Spleen (tissue), 7 donors: ENCODE data around the gene C1QTNF12.

ENCODE experiments used
- POLR2A ChIP-seq, 3 donors: fragments of 450-650 bp; IDR thresholded peaks; one replicate each; pipeline ENCODE4 v1.5.1; 2017; ENCODE audit warnings: antibody characterized with exemption in 3 of 3, mild to moderate bottlenecking in 1 of 3
- TF ChIP-seq, protein P1 (sequence below), 11 experiments: fragments of 200-600 bp in 7 of 11; fragments of 450-650 bp in 4 of 11; sonication (generic) in 4 of 11; IDR thresholded peaks in 8 of 11; conservative IDR thresholded peaks in 3 of 11; 1 replicate in 7 of 11; 2 replicates in 4 of 11; pipeline versions ENCODE4 v1.4.0 to v1.8.0; 2016 to 2021; ENCODE audit warnings: antibody characterized with exemption in 11 of 11, inconsistent platforms in 4 of 11, mild to moderate bottlenecking in 1 of 11
- donor health status: DM: no; HTN: no; CAD: no; lungs with moderate emphysema.
- donor health status: DM: no; HTN: no; CAD: no.
- donor health status: DM: no; HTN: no; CAD: no.

GRCh38 chr1:1242461-1243265 lies 3.9 kb downstream of the C1QTNF12 start:
- TF ChIP-seq, protein P1, sequence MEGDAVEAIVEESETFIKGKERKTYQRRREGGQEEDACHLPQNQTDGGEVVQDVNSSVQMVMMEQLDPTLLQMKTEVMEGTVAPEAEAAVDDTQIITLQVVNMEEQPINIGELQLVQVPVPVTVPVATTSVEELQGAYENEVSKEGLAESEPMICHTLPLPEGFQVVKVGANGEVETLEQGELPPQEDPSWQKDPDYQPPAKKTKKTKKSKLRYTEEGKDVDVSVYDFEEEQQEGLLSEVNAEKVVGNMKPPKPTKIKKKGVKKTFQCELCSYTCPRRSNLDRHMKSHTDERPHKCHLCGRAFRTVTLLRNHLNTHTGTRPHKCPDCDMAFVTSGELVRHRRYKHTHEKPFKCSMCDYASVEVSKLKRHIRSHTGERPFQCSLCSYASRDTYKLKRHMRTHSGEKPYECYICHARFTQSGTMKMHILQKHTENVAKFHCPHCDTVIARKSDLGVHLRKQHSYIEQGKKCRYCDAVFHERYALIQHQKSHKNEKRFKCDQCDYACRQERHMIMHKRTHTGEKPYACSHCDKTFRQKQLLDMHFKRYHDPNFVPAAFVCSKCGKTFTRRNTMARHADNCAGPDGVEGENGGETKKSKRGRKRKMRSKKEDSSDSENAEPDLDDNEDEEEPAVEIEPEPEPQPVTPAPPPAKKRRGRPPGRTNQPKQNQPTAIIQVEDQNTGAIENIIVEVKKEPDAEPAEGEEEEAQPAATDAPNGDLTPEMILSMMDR (IDR thresholded peaks at IDR 0.05 in 8 of 11, conservative IDR thresholded peaks at IDR 0.05 in 3 of 11), result no peak
- no peak for TF ChIP-seq POLR2A (IDR thresholded peaks at IDR 0.05)
